HepG2 (cell line): ENCODE measurements around the gene ABHD17C. TPM values are rescaled to one million over a fixed set of nuclear protein-coding genes. Genes with fewer than 3 reads are reported as not detected.
A peak's percentile ranks its signal among the peaks of the same experiment; 100 is the strongest.

ENCODE experiments used
- CSRNP1 ChIP-seq: sonication (generic); formaldehyde crosslinking; IDR thresholded peaks from 2 replicates; pipeline ENCODE4 v1.8.1; 2023; ENCODE audit warnings: mild to moderate bottlenecking, missing genetic modification reagents
- ELF4 ChIP-seq: sonication (generic); formaldehyde crosslinking; IDR thresholded peaks from 2 replicates; pipeline ENCODE4 v1.5.0; 2020; ENCODE audit warnings: missing genetic modification reagents, mild to moderate bottlenecking, moderate library complexity, borderline replicate concordance
- FOXJ3 ChIP-seq: sonication (generic); formaldehyde crosslinking; IDR thresholded peaks from 2 replicates; pipeline ENCODE4 v1.4.0; 2020; ENCODE audit warnings: missing genetic modification reagents, mild to moderate bottlenecking, borderline replicate concordance
- JDP2 ChIP-seq: sonication (generic); formaldehyde crosslinking; IDR thresholded peaks from 2 replicates; pipeline ENCODE4 v1.8.1; 2022; ENCODE audit warnings: missing genetic modification reagents, borderline replicate concordance
- KDM3A ChIP-seq: IDR thresholded peaks from 2 replicates; pipeline ENCODE4 v1.6.1; 2018; ENCODE audit warnings: low read depth, missing compliant biosample characterization
- MTA1 ChIP-seq: sonication (generic); formaldehyde crosslinking; IDR thresholded peaks from 2 replicates; pipeline ENCODE4 v1.4.0; 2020; ENCODE audit warnings: missing genetic modification reagents, mild to moderate bottlenecking, borderline replicate concordance
- NFKB2 ChIP-seq: sonication (generic); formaldehyde crosslinking; IDR thresholded peaks from 2 replicates; pipeline ENCODE4 v1.4.0; 2020; ENCODE audit warnings: missing genetic modification reagents, borderline replicate concordance
- NR3C1 ChIP-seq: sonication (generic); formaldehyde crosslinking; IDR thresholded peaks from 2 replicates; pipeline ENCODE4 v1.4.0; 2020; ENCODE audit warnings: missing genetic modification reagents
- UBTF ChIP-seq: sonication (generic); formaldehyde crosslinking; IDR thresholded peaks from 2 replicates; pipeline ENCODE4 v1.4.0; 2020; ENCODE audit warnings: mild to moderate bottlenecking, missing genetic modification reagents
- ZFP36L1 ChIP-seq: sonication (generic); formaldehyde crosslinking; IDR thresholded peaks from 2 replicates; pipeline ENCODE4 v1.8.0; 2022; ENCODE audit warnings: mild to moderate bottlenecking, missing genetic modification reagents, moderate library complexity
- ZNF441 ChIP-seq: sonication (generic); formaldehyde crosslinking; IDR thresholded peaks from 2 replicates; pipeline ENCODE4 v1.7.0; 2021; ENCODE audit warnings: missing genetic modification reagents, borderline replicate concordance
- ZNF512 ChIP-seq: sonication (generic); formaldehyde crosslinking; IDR thresholded peaks from 2 replicates; pipeline ENCODE4 v1.4.0; 2020; ENCODE audit warnings: mild to moderate bottlenecking, missing genetic modification reagents
- ZNF580 ChIP-seq: IDR thresholded peaks from 2 replicates; pipeline ENCODE4 v1.6.1; 2016; ENCODE audit warnings: low read depth, borderline replicate concordance
- ZNF672 ChIP-seq: sonication (generic); formaldehyde crosslinking; IDR thresholded peaks from 2 replicates; pipeline ENCODE4 v1.8.1; 2022; ENCODE audit warnings: missing genetic modification reagents
- ZNF687 ChIP-seq: sonication (generic); formaldehyde crosslinking; IDR thresholded peaks from 2 replicates; pipeline ENCODE4 v1.5.1; 2020; ENCODE audit warnings: mild to moderate bottlenecking, missing genetic modification reagents, moderate library complexity
- ZNF784 ChIP-seq: sonication (generic); formaldehyde crosslinking; IDR thresholded peaks from 2 replicates; pipeline ENCODE4 v1.5.1; 2020; ENCODE audit warnings: missing genetic modification reagents, mild to moderate bottlenecking, borderline replicate concordance
- ZSCAN9 ChIP-seq: IDR thresholded peaks from 2 replicates; pipeline ENCODE4 v1.6.1; 2016; ENCODE audit warnings: borderline replicate concordance
- polyA plus RNA-seq, 8 experiments: library from polyadenylated mRNA; depleted of rRNA in 3 of 8; stranded (reverse) in 7 of 8; unstranded in 1 of 8; fragments of >200 nt; fragmentation: Illumina TruSeq in 4 of 8; extraction: Trizol in 4 of 8; gene quantifications; 2 replicates each; pipeline versions ENCODE4 v1.2.1 to v1.2.3, GENCODE V29; 2011 to 2016; ENCODE audit warnings: low read depth in 4 of 8, missing spikeins in 1 of 8, mixed read lengths in 1 of 8; ENCODE audit not compliant: insufficient read depth in 1 of 8
- total RNA-seq, 5 experiments: library from RNA; depleted of rRNA; stranded (reverse); fragments of >200 nt; fragmentation: Illumina TruSeq; extraction: Trizol; gene quantifications; 2 replicates each; pipeline ENCODE4 v1.2.3, GENCODE V29; 2016; ENCODE audit warnings: low read depth in 1 of 5

The ABHD17C gene
- total and polyA plus RNA-seq, 2 of the 13 experiments (the other 11 are each of a cell fraction or from before 2014, with no cell fraction given): 2.9 to 3.9 TPM

- TF ChIP-seq MTA1 (CRISPR knock-in tag) (peak; percentile 68; the same call in 1 of the 2 replicates), KDM3A (0 out of 2 replicates have a peak, but pooled peaks have one; percentile 44), ZNF580 (CRISPR knock-in tag) (peak; percentile 1; the same call in 1 of the 2 replicates), ZNF672 (CRISPR knock-in tag) (no peak), UBTF (CRISPR knock-in tag) (peak; percentile 56; the same call in 1 of the 2 replicates), ZFP36L1 (CRISPR knock-in tag) (no peak), ZNF784 (CRISPR knock-in tag) (peak; percentile 54; the same call in 1 of the 2 replicates), ZNF512 (no peak), ELF4 (no peak), NFKB2 (CRISPR knock-in tag) (peak; percentile 22; the same call in 1 of the 2 replicates), JDP2 (CRISPR knock-in tag) (no peak), ZNF687 (CRISPR knock-in tag) (peak; percentile 67), ZNF441 (CRISPR knock-in tag) (0 out of 2 replicates have a peak, but pooled peaks have one; percentile 31), ZSCAN9 (no peak; the same call in 1 of the 2 replicates), CSRNP1 (CRISPR knock-in tag) (peak; percentile 67), NR3C1 (CRISPR knock-in tag) (no peak), FOXJ3 (CRISPR knock-in tag) (no peak)
Observed at GRCh38 chr15:80778964-80779657, 84.0 kb downstream of the ABHD17C start, which contains the start of gene CEMIP (continued).
